GM04504 (cell line): ENCODE measurements around the gene GGTLC1.
"Not testable (repeated sequence)": the region's sequence is repeated elsewhere in the genome, so short reads cannot be mapped to it uniquely, and the experiment has no call there.

Source experiments
- DNase-seq: peaks from one replicate; pipeline ENCODE4 v3.0.0-alpha.2; 2012; ENCODE audit warnings: low read depth

GGTLC1 gene

GRCh38 chr20:23994001-23994633 is 5.5 kb upstream of the GGTLC1 start:
- not testable (repeated sequence) for DNase-seq

GRCh38 chr20:23993440-23993839 is 4.9 kb upstream of the GGTLC1 start:
- DNase-seq: not testable (repeated sequence)

- not testable (repeated sequence) for DNase-seq
Measured at GRCh38 chr20:23990296-23990695, 1.7 kb upstream of the GGTLC1 start.

GRCh38 chr20:23988966-23989365 is 387 bp upstream of the GGTLC1 start:
- DNase-seq: not testable (repeated sequence)

- DNase-seq: not testable (repeated sequence)
Measured at GRCh38 chr20:23986716-23987115, 1.9 kb downstream of the GGTLC1 start.

GRCh38 chr20:23986310-23986709 is 2.3 kb downstream of the GGTLC1 start:
- not testable (repeated sequence) for DNase-seq

- not testable (repeated sequence) for DNase-seq
Measured at GRCh38 chr20:23985790-23986225, 2.8 kb downstream of the GGTLC1 start.

- DNase-seq: not testable (repeated sequence)
Measured at GRCh38 chr20:23985066-23985789, 3.4 kb downstream of the GGTLC1 start.

GRCh38 chr20:23984476-23985023 is 4.0 kb downstream of the GGTLC1 start:
- DNase-seq: not testable (repeated sequence)

GRCh38 chr20:23982112-23983018 is 6.2 kb downstream of the GGTLC1 start:
- not testable (repeated sequence) for DNase-seq

- DNase-seq: not testable (repeated sequence)
Measured at GRCh38 chr20:23981526-23981925, 7.1 kb downstream of the GGTLC1 start.

- DNase-seq: not testable (repeated sequence)
Measured at GRCh38 chr20:23981014-23981413, 7.6 kb downstream of the GGTLC1 start.

- not testable (repeated sequence) for DNase-seq
Measured at GRCh38 chr20:23979899-23980811, 8.4 kb downstream of the GGTLC1 start.

- DNase-seq: not testable (repeated sequence)
Measured at GRCh38 chr20:23979380-23979779, 9.2 kb downstream of the GGTLC1 start.

GRCh38 chr20:23978457-23978856 is 10.1 kb downstream of the GGTLC1 start:
- DNase-seq: not testable (repeated sequence)

GRCh38 chr20:23974966-23975365 is 13.6 kb downstream of the GGTLC1 start:
- DNase-seq: no peak

- no peak for DNase-seq
Measured at GRCh38 chr20:23971310-23971709, 17.3 kb downstream of the GGTLC1 start.

GRCh38 chr20:23970049-23970448 is 18.5 kb downstream of the GGTLC1 start:
- DNase-seq: no peak

- DNase-seq: no peak
Measured at GRCh38 chr20:23967616-23967979, 21.0 kb downstream of the GGTLC1 start.

- DNase-seq: no peak
Measured at GRCh38 chr20:23966927-23967615, 21.5 kb downstream of the GGTLC1 start.
